HEK293 (cell line): ENCODE data around the gene B3GALT5.

Experiments used
- GLI4 ChIP-seq: fragments of 450-650 bp; formaldehyde crosslinking; IDR thresholded peaks from 2 replicates; pipeline ENCODE4 v1.5.1; 2016; ENCODE audit warnings: missing biosample characterization, missing genetic modification characterization
- RBAK ChIP-seq: fragments of 450-650 bp; formaldehyde crosslinking; IDR thresholded peaks from 2 replicates; pipeline ENCODE4 v1.5.1; 2016; ENCODE audit warnings: missing biosample characterization, missing genetic modification characterization
- REST ChIP-seq: fragments of 450-650 bp; formaldehyde crosslinking; IDR thresholded peaks from 2 replicates; pipeline ENCODE4 v1.5.1; 2016; ENCODE audit warnings: missing biosample characterization, missing genetic modification characterization
- TCF7L2 ChIP-seq: IDR thresholded peaks from 2 replicates; pipeline ENCODE4 v1.6.1; 2011; ENCODE audit warnings: low read depth, mild to moderate bottlenecking, inconsistent platforms, low read length, moderate library complexity, borderline replicate concordance
- YY1 ChIP-seq: fragments of 450-650 bp; formaldehyde crosslinking; IDR thresholded peaks from 2 replicates; pipeline ENCODE4 v1.5.1; 2018; ENCODE audit warnings: missing biosample characterization, missing genetic modification characterization
- ZBTB7A ChIP-seq: fragments of 450-650 bp; formaldehyde crosslinking; IDR thresholded peaks from 2 replicates; pipeline ENCODE4 v1.5.1; 2016; ENCODE audit warnings: low read depth, missing biosample characterization, missing genetic modification characterization
- ZNF274 ChIP-seq, 2 experiments: fragments of 200-500 bp in 1 of 2; fragments of 450-650 bp in 1 of 2; sonication (Bioruptor generic) in 1 of 2; formaldehyde crosslinking in 1 of 2; IDR thresholded peaks; 2 replicates each; pipeline versions ENCODE4 v1.5.1 to v1.6.1; 2014 to 2016; ENCODE audit warnings: borderline replicate concordance in 1 of 2, inconsistent platforms in 1 of 2, low read length in 1 of 2, missing biosample characterization in 1 of 2, missing genetic modification characterization in 1 of 2
- ZNF280C ChIP-seq: fragments of 450-650 bp; formaldehyde crosslinking; IDR thresholded peaks from 2 replicates; pipeline ENCODE4 v1.5.1; 2016; ENCODE audit warnings: missing biosample characterization, missing genetic modification characterization
- ZNF292 ChIP-seq: fragments of 450-650 bp; formaldehyde crosslinking; IDR thresholded peaks from 2 replicates; pipeline ENCODE4 v1.5.1; 2016; ENCODE audit warnings: low read depth, missing biosample characterization, missing genetic modification characterization, borderline replicate concordance
- ZNF350 ChIP-seq: fragments of 450-650 bp; formaldehyde crosslinking; IDR thresholded peaks from 2 replicates; pipeline ENCODE4 v1.5.0; 2017; ENCODE audit warnings: missing biosample characterization, mild to moderate bottlenecking, missing genetic modification characterization
- ZNF530 ChIP-seq: fragments of 450-650 bp; formaldehyde crosslinking; IDR thresholded peaks from 2 replicates; pipeline ENCODE4 v1.5.1; 2016; ENCODE audit warnings: low read depth, missing biosample characterization, missing genetic modification characterization
- ZNF747 ChIP-seq: fragments of 450-650 bp; formaldehyde crosslinking; IDR thresholded peaks from 2 replicates; pipeline ENCODE4 v1.5.1; 2016; ENCODE audit warnings: missing biosample characterization, missing genetic modification characterization
- TF ChIP-seq, protein P1 (sequence below): fragments of 450-650 bp; formaldehyde crosslinking; IDR thresholded peaks from 2 replicates; pipeline ENCODE4 v1.5.1; 2016; ENCODE audit warnings: missing biosample characterization, missing genetic modification characterization
- TF ChIP-seq, protein P2 (sequence below): IDR thresholded peaks from 2 replicates; pipeline ENCODE4 v1.6.1; 2011; ENCODE audit warnings: mild to moderate bottlenecking, low read depth, low read length, borderline replicate concordance

DNA sequence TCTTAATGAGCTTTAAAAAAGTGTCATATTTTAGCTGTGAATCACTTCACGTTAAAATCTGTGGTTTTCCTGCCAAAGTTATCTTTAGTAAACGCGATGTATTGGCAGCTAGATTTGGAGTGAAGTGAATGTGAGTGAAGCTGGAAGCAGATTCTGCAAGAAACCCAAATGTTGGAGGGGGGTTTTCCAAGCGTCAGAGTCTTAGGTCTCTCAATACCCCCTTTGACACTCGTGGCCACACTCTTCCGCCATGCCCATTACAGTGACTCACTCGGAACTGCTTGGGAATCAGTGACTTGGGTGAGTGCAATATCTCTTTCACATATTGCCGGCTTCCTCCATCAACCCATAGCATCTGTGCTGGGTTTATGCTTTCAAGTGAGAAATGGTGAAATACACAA is 17.5 kb downstream of the B3GALT5 start:
- TF ChIP-seq ZNF280C (no peak), TCF7L2 (no peak), YY1 (no peak), REST (no peak), GLI4 (no peak), ZNF530 (tag by site-specific recombination) (no peak), RBAK (tag by site-specific recombination) (no peak), ZNF292 (tag by site-specific recombination) (no peak), ZBTB7A (tag by site-specific recombination) (no peak), ZNF274 (IDR thresholded peaks at IDR 0.05; ENCODE audit: low read length) (no peak), ZNF274 (tag by site-specific recombination; IDR thresholded peaks at IDR 0.05; ENCODE audit: borderline replicate concordance) (no peak), ZNF350 (tag by site-specific recombination) (no peak), ZNF747 (no peak)
- TF ChIP-seq, protein P1, sequence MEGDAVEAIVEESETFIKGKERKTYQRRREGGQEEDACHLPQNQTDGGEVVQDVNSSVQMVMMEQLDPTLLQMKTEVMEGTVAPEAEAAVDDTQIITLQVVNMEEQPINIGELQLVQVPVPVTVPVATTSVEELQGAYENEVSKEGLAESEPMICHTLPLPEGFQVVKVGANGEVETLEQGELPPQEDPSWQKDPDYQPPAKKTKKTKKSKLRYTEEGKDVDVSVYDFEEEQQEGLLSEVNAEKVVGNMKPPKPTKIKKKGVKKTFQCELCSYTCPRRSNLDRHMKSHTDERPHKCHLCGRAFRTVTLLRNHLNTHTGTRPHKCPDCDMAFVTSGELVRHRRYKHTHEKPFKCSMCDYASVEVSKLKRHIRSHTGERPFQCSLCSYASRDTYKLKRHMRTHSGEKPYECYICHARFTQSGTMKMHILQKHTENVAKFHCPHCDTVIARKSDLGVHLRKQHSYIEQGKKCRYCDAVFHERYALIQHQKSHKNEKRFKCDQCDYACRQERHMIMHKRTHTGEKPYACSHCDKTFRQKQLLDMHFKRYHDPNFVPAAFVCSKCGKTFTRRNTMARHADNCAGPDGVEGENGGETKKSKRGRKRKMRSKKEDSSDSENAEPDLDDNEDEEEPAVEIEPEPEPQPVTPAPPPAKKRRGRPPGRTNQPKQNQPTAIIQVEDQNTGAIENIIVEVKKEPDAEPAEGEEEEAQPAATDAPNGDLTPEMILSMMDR (tag by site-specific recombination), result no peak
- TF ChIP-seq, protein P2, sequence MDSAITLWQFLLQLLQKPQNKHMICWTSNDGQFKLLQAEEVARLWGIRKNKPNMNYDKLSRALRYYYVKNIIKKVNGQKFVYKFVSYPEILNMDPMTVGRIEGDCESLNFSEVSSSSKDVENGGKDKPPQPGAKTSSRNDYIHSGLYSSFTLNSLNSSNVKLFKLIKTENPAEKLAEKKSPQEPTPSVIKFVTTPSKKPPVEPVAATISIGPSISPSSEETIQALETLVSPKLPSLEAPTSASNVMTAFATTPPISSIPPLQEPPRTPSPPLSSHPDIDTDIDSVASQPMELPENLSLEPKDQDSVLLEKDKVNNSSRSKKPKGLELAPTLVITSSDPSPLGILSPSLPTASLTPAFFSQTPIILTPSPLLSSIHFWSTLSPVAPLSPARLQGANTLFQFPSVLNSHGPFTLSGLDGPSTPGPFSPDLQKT, result no peak
